A549 (cell line): ENCODE data around the gene AAMP. TPM values are rescaled to one million over a fixed set of nuclear protein-coding genes. Genes with fewer than 3 reads are reported as not detected.

Experiments
- ATAC-seq, 2 experiments: fragments of 200-7000 bp in 1 of 2; fragments of >200 bp in 1 of 2; cut with Nextera tagmentation in 1 of 2; cut with Tn5 transposase in 1 of 2; 3 replicates each; pipeline versions ENCODE4 v1.8.0 to v1.9.1; 2018 to 2020; ENCODE audit warnings: mild to moderate bottlenecking in 1 of 2, moderate library complexity in 1 of 2
- CTCF ChIA-PET: fragments of 300-600 bp; sonication (Branson Sonifier 250); formaldehyde crosslinking; extraction: SDS; loops from one replicate; lab custom pipeline; 2021; ENCODE audit warnings: antibody characterized with exemption, inconsistent platforms; lab: Yijun Ruan, JAX
- POLR2A ChIA-PET: fragments of 350-600 bp; formaldehyde crosslinking; extraction: SDS; loops from one replicate; lab custom pipeline; 2021; ENCODE audit warnings: antibody characterized with exemption, inconsistent platforms; lab: Yijun Ruan, JAX
- DNase-seq, 2 experiments: peaks; one replicate each; pipeline versions ENCODE4 v3.0.0 to v3.0.0-alpha.2; 2011 to 2016; ENCODE audit warnings: low read depth in 1 of 2, low spot score in 1 of 2
- FAIRE-seq: peaks from 2 replicates; lab custom pipeline; 2011; peaks lifted over from hg19 to GRCh38; lab: Jason Lieb, UNC
- H3K27ac ChIP-seq, 2 experiments: fragments of >200 bp; sonication (Bioruptor Twin); formaldehyde crosslinking; 3 replicates each; pipeline ENCODE4 v1.5.1; 2016 to 2017
- H3K4me1 ChIP-seq: fragments of >200 bp; sonication (Bioruptor Twin); formaldehyde crosslinking; 3 replicates; pipeline ENCODE4 v1.6.1; 2016
- H3K4me2 ChIP-seq: fragments of >200 bp; sonication (Bioruptor Twin); formaldehyde crosslinking; 3 replicates; pipeline ENCODE4 v1.6.1; 2016
- H3K4me3 ChIP-seq: fragments of >200 bp; sonication (Bioruptor Twin); formaldehyde crosslinking; 3 replicates; pipeline ENCODE4 v1.5.1; 2016
- H3K9me3 ChIP-seq: fragments of >200 bp; sonication (Bioruptor Twin); formaldehyde crosslinking; 3 replicates; pipeline ENCODE4 v1.6.1; 2016
- BCL3 ChIP-seq: fragments of >200 bp; sonication (Bioruptor Twin); formaldehyde crosslinking; IDR thresholded peaks from 3 replicates; pipeline ENCODE4 v1.6.1; 2016
- BHLHE40 ChIP-seq: IDR thresholded peaks from 2 replicates; pipeline ENCODE4 v1.6.1; 2012; ENCODE audit warnings: low read depth, low read length, inconsistent platforms
- CHD2 ChIP-seq: fragments of 150-350 bp; IDR thresholded peaks from 2 replicates; pipeline ENCODE4 v1.6.1; 2014; ENCODE audit warnings: low read length; ENCODE audit not compliant: partially characterized antibody
- EHF ChIP-seq: fragments of 250-450 bp; sonication (Bioruptor Pico); IDR thresholded peaks from 2 replicates; pipeline ENCODE4 v1.5.0; 2020; ENCODE audit warnings: mild to moderate bottlenecking
- EP300 ChIP-seq, 2 experiments: fragments of >200 bp; sonication (Bioruptor Twin); formaldehyde crosslinking; IDR thresholded peaks; 2 replicates in 1 of 2; 3 replicates in 1 of 2; pipeline ENCODE4 v1.6.1; 2016 to 2017
- GATA3 ChIP-seq: IDR thresholded peaks from 2 replicates; pipeline ENCODE4 v1.6.1; 2012; ENCODE audit warnings: borderline replicate concordance
- HEYL ChIP-seq: fragments of 250-450 bp; sonication (Bioruptor Pico); IDR thresholded peaks from 2 replicates; pipeline ENCODE4 v1.8.0; 2021; ENCODE audit warnings: mild to moderate bottlenecking, moderate library complexity
- HMGXB4 ChIP-seq: fragments of 250-450 bp; sonication (Bioruptor Pico); IDR thresholded peaks from 2 replicates; pipeline ENCODE4 v1.5.0; 2021; ENCODE audit warnings: mild to moderate bottlenecking, moderate library complexity, borderline replicate concordance
- HOXB13 ChIP-seq: fragments of 250-450 bp; sonication (Bioruptor Pico); IDR thresholded peaks from 2 replicates; pipeline ENCODE4 v1.5.0; 2020; ENCODE audit warnings: low read depth, mild to moderate bottlenecking, moderate library complexity
- JUN ChIP-seq, 2 experiments: fragments of >200 bp; sonication (Bioruptor Twin); formaldehyde crosslinking; IDR thresholded peaks; 2 replicates in 1 of 2; 3 replicates in 1 of 2; pipeline ENCODE4 v1.6.1; 2016 to 2017
- KDM1A ChIP-seq: fragments of 200-600 bp; sonication (generic); IDR thresholded peaks from 2 replicates; pipeline ENCODE4 v1.6.1; 2016; ENCODE audit warnings: low read depth, mild to moderate bottlenecking
- KDM5A ChIP-seq: fragments of 200-600 bp; sonication (generic); IDR thresholded peaks from 2 replicates; pipeline ENCODE4 v1.6.1; 2016; ENCODE audit warnings: antibody characterized with exemption, mild to moderate bottlenecking
- MAFK ChIP-seq: fragments of 450-650 bp; IDR thresholded peaks from 2 replicates; pipeline ENCODE4 v1.6.1; 2014; ENCODE audit not compliant: partially characterized antibody
- MAX ChIP-seq: IDR thresholded peaks from 2 replicates; pipeline ENCODE4 v1.6.1; 2012
- MAZ ChIP-seq: fragments of 150-350 bp; IDR thresholded peaks from 2 replicates; pipeline ENCODE4 v1.6.1; 2014; ENCODE audit warnings: antibody characterized with exemption, low read depth, low read length, borderline replicate concordance
- NR3C1 ChIP-seq: fragments of >200 bp; sonication (Bioruptor Twin); formaldehyde crosslinking; IDR thresholded peaks from 3 replicates; pipeline ENCODE4 v1.6.1; 2017
- PBX3 ChIP-seq: IDR thresholded peaks from 2 replicates; pipeline ENCODE4 v1.6.1; 2012
- PHF8 ChIP-seq: fragments of 200-600 bp; sonication (generic); IDR thresholded peaks from 2 replicates; pipeline ENCODE4 v1.6.1; 2016; ENCODE audit warnings: low read depth, mild to moderate bottlenecking, antibody characterized with exemption, moderate library complexity, borderline replicate concordance
- POLR2A ChIP-seq: IDR thresholded peaks from 2 replicates; pipeline ENCODE4 v1.6.1; 2012; ENCODE audit warnings: mild to moderate bottlenecking, low read length
- RNF2 ChIP-seq: fragments of 200-600 bp; sonication (generic); IDR thresholded peaks from 2 replicates; pipeline ENCODE4 v1.6.1; 2016; ENCODE audit warnings: low read depth, mild to moderate bottlenecking, antibody characterized with exemption, moderate library complexity, borderline replicate concordance
- SREBF2 ChIP-seq: fragments of 450-650 bp; IDR thresholded peaks from 2 replicates; pipeline ENCODE4 v1.6.1; 2014; ENCODE audit warnings: mild to moderate bottlenecking, moderate library complexity
- ZC3H11A ChIP-seq: fragments of 450-650 bp; IDR thresholded peaks from 2 replicates; pipeline ENCODE4 v1.6.1; 2014; ENCODE audit warnings: antibody characterized with exemption, mild to moderate bottlenecking
- WGBS: methylation state at CpG from one replicate; pipeline ENCODE4 v1.1.6; 2017; ENCODE audit errors: missing lambda C conversion rate; 5-methylcytosine and 5-hydroxymethylcytosine counted together
- polyA plus RNA-seq, 4 experiments: library from polyadenylated mRNA; depleted of rRNA in 3 of 4; stranded (reverse); fragments of >200 nt; fragmentation: RNase III in 1 of 4; extraction: RNeasy Plus Mini Kit Qiagen cat#74134 plus additional on column Dnase treatment in 1 of 4; gene quantifications; 2 replicates in 3 of 4; 3 replicates in 1 of 4; pipeline ENCODE4 v1.2.3, GENCODE V29; 2011 to 2017

AAMP gene
- polyA plus RNA-seq, 2 of the 4 experiments (the other 2 are of a cell fraction), result 82.0 to 173 TPM

GRCh38 chr2:218282173-218282991 is 12.4 kb upstream of the AAMP start:
- WGBS, result 93% methylated on average over 17 of the region's 17 CpGs
- TF ChIP-seq CHD2 (no peak), BHLHE40 (no peak), EHF (CRISPR knock-in tag) (no peak), POLR2A (no peak), MAX (no peak), SREBF2 (no peak), NR3C1 (no peak), RNF2 (no peak), MAFK (no peak), PBX3 (no peak), JUN (IDR thresholded peaks at IDR 0.05) (no peak), KDM1A (no peak), BCL3 (no peak), MAZ (no peak), ZC3H11A (no peak)
- FAIRE-seq (no peak), ATAC-seq (no peak), DNase-seq (no peak)
- Histone ChIP-seq H3K4me2 (no peak overlapping the region), H3K27ac (no peak overlapping the region), H3K4me3 (no peak overlapping the region), H3K9me3 (no peaks in the 10 kb centered on the region), H3K4me1 (peaks cover 27% of the 10 kb centered on the region)
- CTCF ChIA-PET, result interaction anchor here (1.2 to 8.1 kb wide), 5 partner anchors 9 to 287 kb away, joined by 3 to 105 read pairs (median 4); partner anchors contain the start of genes AAMP, CATIP, PNKD and TMBIM1
- POLR2A ChIA-PET, result no interaction called here

- Histone ChIP-seq H3K4me3 (no peak overlapping the region), H3K4me1 (peaks cover 18% of the 10 kb centered on the region), H3K4me2 (no peak overlapping the region), H3K9me3 (no peaks in the 10 kb centered on the region), H3K27ac (no peak overlapping the region)
- ATAC-seq, result no peak
- TF ChIP-seq HMGXB4 (CRISPR knock-in tag) (no peak), EP300 (IDR thresholded peaks at IDR 0.05) (no peak)
- 74% methylated on average over 3 of the region's 3 CpGs for WGBS
- ChIA-PET POLR2A (no interaction called here), CTCF (interaction anchor here (1.2 to 8.1 kb wide), 3 partner anchors 9 to 75 kb away, joined by 4 to 105 read pairs (median 12); partner anchors contain the start of genes AAMP, CATIP, PNKD and TMBIM1)
- FAIRE-seq, result no peak
- no peak for DNase-seq
These were observed 11.5 kb upstream of the AAMP start for GRCh38 chr2:218281449-218281848.

- H3K4me3 ChIP-seq, result no peak overlapping the region
- WGBS, result 97% methylated on average over 8 of the region's 14 CpGs
- ChIA-PET CTCF (interaction anchor here (0.6 to 8.1 kb wide), 4 partner anchors 7 to 183 kb away, joined by 3 to 105 read pairs (median 8); partner anchors contain the start of genes AAMP, PNKD and TMBIM1), POLR2A (no interaction called here)
- H3K27ac ChIP-seq, result no peak overlapping the region
- FAIRE-seq, result no peak
- no peak for DNase-seq
- TF ChIP-seq HOXB13 (CRISPR knock-in tag), result no peak
- TF ChIP-seq MAFK, result no peak
- TF ChIP-seq BCL3, result no peak
- TF ChIP-seq GATA3, result no peak
- TF ChIP-seq BHLHE40, result no peak
- TF ChIP-seq JUN (IDR thresholded peaks at IDR 0.05), result no peak
- no peak for TF ChIP-seq KDM5A
- TF ChIP-seq PHF8, result no peak
- TF ChIP-seq EHF (CRISPR knock-in tag), result no peak
- no peak for TF ChIP-seq HEYL (CRISPR knock-in tag)
- no peak for ATAC-seq
- H3K4me1 ChIP-seq, result peaks cover 9% of the 10 kb centered on the region; the same call in 2 of the 3 replicates
- no peaks in the 10 kb centered on the region for H3K9me3 ChIP-seq
- H3K4me2 ChIP-seq, result no peak overlapping the region
These were observed 10.4 kb upstream of the AAMP start for GRCh38 chr2:218280260-218280870.
